SKM-1 treated with dmso at 0.1 percent for 144 hours (cell line): ENCODE results near the gene RNLS.

Experiments used
- DNase-seq: peaks from one replicate; lab custom pipeline; 2025; ENCODE audit not compliant: unreplicated experiment; lab: John Stamatoyannopoulos, UW

Gene RNLS

GRCh38 chr10:88395677-88396076 lies 187.4 kb downstream of the RNLS start:
- DNase-seq = no peak

DNA sequence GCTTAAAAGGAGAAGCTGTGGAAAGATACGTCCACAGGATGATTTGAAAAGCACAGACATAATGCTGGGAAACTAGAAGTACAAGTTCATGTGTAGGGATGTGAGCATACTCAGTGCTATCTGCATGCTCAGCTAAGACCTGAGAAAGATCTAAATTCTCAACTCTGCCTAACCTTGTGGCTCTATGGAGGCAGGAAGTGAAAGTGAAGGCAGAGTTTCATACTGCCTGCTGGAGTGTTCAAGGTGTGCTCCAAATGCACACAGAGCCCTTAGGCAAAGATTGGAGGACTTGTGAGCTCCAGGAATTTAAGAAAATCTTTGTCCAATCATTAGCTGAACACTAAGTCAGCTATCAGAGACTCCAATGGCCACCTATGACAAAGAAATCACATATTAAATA lies 190.9 kb downstream of the RNLS start:
- no peak for DNase-seq

GRCh38 chr10:88390041-88390440 lies 193.1 kb downstream of the RNLS start:
- no peak for DNase-seq

GRCh38 chr10:88389456-88389855 lies 193.7 kb downstream of the RNLS start:
- DNase-seq = peak; percentile 39

DNA sequence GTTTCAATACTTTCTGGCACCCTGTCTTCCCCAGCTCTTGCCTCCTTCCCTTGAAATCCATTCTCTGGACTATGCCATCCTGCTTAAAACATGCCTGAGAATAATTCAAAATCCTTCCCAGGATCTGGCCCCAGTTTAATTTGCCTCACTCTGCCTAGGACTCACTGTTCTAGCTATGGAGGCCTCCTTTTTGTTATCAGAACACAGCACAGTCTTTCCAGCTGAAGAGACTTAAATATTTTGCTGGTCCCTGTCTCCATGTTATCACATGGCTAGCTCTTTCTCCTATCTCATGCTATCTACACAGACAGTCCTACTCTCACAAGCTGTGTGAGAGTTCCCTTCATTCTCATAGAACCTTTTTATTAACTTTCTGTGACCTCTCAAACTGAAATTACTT lies 194.8 kb downstream of the RNLS start:
- no peak for DNase-seq

DNA sequence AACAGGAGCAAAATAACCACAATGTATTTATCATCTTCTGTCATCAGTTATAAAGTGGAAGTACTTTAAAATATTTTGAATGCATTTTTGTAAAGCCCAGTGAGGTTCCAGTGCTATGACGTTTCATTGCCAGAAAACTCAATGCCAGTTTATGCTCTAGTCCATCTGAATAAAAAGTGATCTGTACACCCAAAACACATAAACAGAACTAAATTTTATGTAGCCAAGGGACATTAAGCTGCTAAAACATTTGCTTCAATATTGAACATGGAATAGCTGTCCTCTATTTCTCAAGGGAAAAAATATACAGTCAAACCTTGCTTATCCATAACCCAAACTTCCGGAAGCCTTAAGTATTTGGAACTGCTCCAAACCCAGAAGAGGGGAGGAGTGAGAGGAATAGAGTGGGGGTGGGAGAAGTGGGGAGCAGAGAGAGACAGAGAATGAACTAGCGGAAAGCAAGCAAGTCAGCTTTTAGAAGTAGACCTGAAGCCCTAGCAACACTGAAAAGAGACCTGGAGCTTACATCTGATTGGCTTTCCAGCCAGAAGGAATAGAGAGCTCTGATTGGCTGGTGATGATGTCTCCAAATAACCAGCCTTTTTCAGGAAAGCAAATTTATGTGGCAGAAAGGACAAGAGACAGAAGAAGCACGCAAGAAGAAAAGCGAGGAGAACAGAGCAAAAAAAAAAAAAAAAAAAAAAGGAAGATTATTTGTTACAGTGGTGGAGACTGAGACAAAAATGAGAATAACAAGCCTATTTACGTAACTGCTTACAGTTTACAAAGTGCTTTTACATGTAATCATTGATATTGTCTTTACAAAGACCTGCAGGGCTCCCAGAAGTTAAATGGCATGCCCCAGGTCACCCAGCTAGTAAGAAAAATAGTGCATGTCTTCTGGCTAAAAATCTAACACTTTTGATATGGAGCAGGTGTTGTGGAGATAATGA lies 196.0 kb downstream of the RNLS start:
- peak; percentile 92 for DNase-seq

- no peak for DNase-seq
Measured at GRCh38 chr10:88386204-88386788, 196.8 kb downstream of the RNLS start.

DNA sequence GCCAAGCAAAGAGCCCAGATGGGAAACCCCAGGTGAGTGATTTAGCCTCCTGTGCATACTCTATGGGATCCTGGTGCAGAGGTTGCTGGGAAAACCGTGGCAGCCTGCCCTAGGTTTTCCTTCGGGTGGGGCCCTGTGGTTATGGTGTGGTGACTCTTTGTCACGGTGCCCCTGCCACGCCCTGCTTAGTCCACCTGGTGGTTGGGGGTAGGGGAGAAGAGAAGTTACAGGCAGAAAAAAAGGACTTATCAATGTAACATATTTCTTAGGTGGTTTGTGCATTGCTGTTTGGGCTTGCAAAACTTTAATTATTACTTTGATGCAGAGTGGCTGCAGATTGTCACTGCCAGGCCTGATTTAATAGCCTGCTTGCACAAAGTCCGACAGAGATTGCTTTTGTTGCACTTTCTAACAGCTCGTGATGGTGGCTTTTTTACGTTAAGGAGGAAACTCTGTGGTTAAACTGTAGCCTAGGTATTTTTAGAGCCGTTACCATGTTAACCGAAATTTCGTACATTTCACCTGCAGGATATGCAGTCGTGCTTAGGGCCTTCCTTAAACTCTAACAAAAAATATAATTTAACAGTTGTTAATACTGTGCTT lies 197.4 kb downstream of the RNLS start:
- DNase-seq = peak; percentile 87

DNA sequence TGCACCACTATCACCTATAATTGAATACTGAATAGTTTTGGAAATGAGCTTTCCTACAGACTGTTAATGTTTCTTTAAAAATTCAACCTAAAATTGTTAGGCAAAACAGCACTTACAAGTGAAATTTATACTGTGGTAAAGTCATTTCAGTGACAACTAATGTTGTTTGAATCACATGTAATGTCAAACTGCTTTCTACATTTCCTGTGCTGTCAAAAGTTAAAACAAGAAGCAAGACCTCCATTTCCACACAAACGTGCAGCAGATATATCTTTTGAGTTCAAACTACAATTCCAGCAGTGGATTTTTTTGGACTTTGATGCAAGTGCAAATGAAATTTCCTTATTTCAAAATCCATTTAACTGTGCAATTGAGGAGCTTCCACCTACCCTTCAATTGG lies 199.8 kb downstream of the RNLS start:
- no peak for DNase-seq

DNA sequence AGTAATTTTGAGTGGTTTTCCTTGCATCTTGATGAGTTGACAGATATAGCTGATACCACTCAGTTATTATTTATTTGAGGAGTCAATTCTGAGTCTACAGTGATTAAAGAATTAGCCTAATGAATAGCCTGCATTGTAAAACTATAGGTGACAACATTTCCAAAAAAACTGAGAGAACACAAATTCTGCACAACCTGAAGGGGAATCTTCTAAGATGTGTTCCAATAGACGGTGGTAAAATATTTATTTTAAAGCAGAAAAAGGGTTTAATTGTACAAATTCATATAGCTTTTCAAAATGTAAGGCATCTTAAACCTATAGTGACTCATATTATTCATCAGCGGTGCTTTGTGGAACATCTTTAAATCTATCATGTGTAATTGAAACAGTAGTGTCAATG lies 200.4 kb downstream of the RNLS start:
- no peak for DNase-seq

DNA sequence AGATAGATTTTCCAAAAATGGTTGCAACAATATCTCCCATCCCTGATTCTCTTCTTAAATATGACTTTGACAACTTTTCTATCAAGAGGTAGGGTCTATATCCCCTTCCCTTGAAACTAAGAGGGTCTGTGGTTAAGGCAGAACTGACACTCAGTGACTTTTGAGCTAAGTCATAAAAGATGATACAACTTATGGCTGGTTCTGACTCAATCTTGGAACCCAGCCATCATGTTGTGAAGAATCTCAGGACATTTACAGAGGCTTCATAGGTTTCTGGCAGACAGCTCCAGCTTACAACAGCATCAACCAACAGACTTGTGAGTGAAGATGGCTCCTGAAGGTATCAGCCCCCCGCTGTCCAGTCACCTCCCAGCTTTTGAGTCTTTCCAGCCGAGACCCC lies 203.5 kb downstream of the RNLS start:
- no peak for DNase-seq

- DNase-seq = no peak
Measured at GRCh38 chr10:88377510-88377909, 205.6 kb downstream of the RNLS start.

DNA sequence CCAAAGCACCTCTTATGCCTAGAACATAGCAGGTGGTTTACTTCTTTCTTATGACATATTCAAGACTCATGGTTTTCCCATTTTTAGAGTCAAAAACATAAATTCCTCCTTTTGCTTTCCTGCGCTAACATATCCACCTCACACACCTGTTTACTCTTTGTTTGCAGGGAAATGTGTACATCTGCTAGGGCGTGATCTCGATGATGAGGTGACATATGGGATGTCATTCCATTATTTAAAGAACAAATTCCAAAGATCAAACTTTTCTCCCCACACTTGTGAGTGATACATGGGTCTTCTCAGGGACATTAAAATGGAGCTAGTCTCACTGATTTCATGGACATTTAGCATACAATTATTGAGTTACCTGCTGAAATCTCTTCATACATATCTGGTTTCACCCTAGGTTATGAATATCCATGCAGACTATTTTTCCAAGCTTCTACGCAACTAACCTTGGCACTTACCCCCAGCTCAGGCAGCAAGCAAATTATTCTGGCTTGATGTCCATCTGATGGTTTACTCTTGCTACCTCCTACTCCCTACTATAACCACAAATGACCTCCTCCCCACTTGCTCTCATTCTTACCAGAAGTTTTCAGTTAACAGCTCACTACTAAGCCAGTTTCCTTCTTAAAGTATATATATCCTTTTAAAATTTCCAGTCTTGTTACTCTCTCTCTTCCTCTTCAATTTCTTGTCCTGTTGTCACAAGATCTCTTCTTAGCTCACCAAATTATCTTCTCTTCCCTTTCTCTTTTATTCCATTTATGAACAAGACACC lies 208.5 kb downstream of the RNLS start:
- no peak for DNase-seq

- no peak for DNase-seq
Measured at GRCh38 chr10:88372881-88373592, 210.1 kb downstream of the RNLS start.

DNA sequence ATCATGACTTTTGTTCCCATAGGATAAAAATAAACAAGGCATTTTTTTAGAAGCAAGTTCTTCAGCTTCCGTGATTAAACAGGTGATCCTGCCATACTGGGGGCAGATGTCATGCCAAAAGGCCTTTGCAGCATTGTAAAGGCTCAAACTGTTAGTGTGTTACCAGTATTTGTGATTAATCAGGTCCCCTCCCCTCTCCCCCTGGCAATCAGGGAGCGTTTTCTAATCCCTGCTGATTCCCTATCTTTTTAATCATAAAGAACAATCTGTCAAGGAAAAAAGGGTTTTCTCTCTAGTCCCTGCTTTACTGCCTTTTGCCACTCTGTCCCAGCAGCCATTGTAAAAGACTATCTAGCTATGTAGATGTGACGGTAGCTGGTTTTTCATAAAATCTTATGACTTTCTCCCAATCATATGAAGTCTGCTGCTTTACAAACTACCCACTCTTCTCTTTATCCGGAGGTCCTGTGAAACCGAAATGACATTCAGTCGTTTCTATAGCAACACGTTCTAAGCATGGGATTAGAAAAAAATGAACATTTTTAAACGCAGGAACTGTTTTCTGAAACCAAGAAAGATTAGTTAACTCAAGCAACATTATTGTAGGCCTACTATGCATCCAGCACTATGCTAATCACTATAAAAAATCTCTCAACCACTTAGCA lies 210.9 kb downstream of the RNLS start:
- no peak for DNase-seq

DNA sequence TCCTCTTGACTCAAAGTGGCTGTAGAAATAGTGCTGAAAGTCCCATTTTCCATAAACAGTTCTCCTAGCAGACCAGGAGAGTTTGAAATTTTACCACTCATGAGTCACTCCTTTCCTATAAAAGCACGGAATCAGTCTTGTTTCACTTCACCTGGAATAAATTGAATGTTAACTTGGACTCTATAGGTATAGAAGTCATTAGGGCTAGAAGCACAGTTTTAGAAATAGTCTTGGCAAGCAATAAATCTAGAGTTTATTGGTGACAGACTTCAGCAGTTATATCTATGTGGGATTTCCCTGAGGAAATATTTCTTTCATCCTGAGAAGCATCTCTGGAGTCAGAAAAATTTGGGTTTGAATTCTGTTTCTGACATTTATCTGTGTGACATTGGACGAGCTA lies 212.4 kb downstream of the RNLS start:
- DNase-seq = no peak

- DNase-seq = no peak
Measured at GRCh38 chr10:88366772-88367171, 216.3 kb downstream of the RNLS start.

DNA sequence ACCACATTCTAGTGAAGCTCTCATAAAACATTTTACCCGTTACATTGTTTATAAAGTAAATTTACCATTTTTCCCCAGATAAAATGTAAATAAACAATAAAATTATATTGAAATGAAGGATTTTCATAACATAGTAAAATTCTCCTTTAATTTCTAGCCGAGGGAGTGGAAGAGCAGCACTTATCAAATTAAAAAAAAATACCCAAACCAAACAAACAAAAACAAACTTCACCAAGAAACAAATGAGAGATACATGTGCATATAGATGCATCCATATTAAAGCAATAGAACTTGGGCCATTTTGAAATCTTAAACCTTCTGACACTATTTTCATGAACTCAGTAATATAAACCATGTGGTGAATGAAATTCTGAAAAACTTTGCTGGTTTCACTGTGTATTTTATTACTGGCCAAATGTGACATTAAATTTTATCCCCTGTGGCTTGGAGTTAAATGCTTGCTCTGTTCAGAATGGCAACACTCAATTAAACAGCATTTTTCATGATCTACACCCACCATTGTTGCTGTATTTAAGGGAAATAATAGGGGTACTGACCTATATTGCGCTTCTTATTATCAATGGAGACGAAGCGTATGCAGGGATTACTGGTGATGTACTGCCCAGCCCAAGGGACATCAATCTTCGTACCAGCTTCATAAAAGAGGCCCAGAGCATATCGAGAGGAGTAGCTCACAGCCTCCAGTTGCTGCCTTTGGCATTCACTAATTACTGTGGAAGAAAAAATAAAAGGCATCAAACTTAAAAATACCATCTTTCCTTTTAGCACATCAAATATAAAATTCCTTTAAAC lies 220.9 kb downstream of the RNLS start:
- DNase-seq = no peak

GRCh38 chr10:88361494-88361893 lies 221.6 kb downstream of the RNLS start:
- no peak for DNase-seq
